ENCODE measurements around the gene ANGPTL1.

DNA sequence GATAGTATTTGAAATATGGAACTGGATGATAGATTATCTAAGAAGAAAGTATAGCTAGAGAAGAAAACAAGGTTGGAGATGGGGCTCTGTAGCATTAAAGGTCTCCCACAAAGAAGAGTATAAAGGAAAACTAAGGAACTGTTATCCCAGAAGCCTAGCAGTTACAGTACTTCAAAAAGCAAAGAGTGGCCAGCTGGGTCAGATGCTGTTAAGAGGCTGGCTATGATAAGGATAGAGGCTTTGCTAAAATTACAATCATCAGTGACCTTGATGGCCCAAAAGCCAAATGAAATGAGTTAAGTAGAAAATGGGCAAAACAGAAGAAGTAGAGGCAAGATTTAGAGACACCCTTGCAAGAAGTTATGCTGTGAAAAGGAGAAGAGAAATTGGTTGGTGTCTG lies 25.1 kb upstream of the ANGPTL1 start:
- TF ChIP-seq, protein P1, sequence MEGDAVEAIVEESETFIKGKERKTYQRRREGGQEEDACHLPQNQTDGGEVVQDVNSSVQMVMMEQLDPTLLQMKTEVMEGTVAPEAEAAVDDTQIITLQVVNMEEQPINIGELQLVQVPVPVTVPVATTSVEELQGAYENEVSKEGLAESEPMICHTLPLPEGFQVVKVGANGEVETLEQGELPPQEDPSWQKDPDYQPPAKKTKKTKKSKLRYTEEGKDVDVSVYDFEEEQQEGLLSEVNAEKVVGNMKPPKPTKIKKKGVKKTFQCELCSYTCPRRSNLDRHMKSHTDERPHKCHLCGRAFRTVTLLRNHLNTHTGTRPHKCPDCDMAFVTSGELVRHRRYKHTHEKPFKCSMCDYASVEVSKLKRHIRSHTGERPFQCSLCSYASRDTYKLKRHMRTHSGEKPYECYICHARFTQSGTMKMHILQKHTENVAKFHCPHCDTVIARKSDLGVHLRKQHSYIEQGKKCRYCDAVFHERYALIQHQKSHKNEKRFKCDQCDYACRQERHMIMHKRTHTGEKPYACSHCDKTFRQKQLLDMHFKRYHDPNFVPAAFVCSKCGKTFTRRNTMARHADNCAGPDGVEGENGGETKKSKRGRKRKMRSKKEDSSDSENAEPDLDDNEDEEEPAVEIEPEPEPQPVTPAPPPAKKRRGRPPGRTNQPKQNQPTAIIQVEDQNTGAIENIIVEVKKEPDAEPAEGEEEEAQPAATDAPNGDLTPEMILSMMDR (IDR thresholded peaks at IDR 0.05), result no peak
- TF ChIP-seq POLR2A (IDR thresholded peaks at IDR 0.05), result no peak

Data from lower leg skin (tissue), 3 donors.